HepG2 (cell line): ENCODE results near the gene MYO18A. TPM values are rescaled to one million over a fixed set of nuclear protein-coding genes. Genes with fewer than 3 reads are reported as not detected.

ENCODE experiments used
- AKNA ChIP-seq: sonication (generic); formaldehyde crosslinking; IDR thresholded peaks from 2 replicates; pipeline ENCODE4 v1.4.0; 2020; ENCODE audit warnings: missing genetic modification reagents, borderline replicate concordance
- ATF2 ChIP-seq: sonication (generic); formaldehyde crosslinking; IDR thresholded peaks from 2 replicates; pipeline ENCODE4 v1.4.0; 2020; ENCODE audit warnings: missing genetic modification reagents
- CEBPB ChIP-seq: IDR thresholded peaks from 2 replicates; pipeline ENCODE4 v1.6.1; 2011; ENCODE audit warnings: low read depth, low read length, improper control_type of control experiment, borderline replicate concordance
- FUBP1 ChIP-seq: sonication (generic); formaldehyde crosslinking; IDR thresholded peaks from 2 replicates; pipeline ENCODE4 v1.5.1; 2020; ENCODE audit warnings: missing genetic modification reagents, mild to moderate bottlenecking, borderline replicate concordance
- GTF3A ChIP-seq: sonication (generic); formaldehyde crosslinking; conservative IDR thresholded peaks from 2 replicates; pipeline ENCODE4 v1.4.0; 2020; ENCODE audit warnings: mild to moderate bottlenecking, missing genetic modification reagents
- GZF1 ChIP-seq: sonication (generic); formaldehyde crosslinking; IDR thresholded peaks from 2 replicates; pipeline ENCODE4 v1.5.1; 2020; ENCODE audit warnings: mild to moderate bottlenecking, missing genetic modification reagents
- HNF4G ChIP-seq, 2 experiments: sonication (generic) in 1 of 2; formaldehyde crosslinking in 1 of 2; IDR thresholded peaks; 2 replicates each; pipeline versions ENCODE4 v1.4.0 to v1.6.1; 2011 to 2020; ENCODE audit warnings: borderline replicate concordance in 2 of 2, low read depth in 2 of 2, mild to moderate bottlenecking in 2 of 2, low read length in 1 of 2, missing genetic modification reagents in 1 of 2, moderate library complexity in 1 of 2
- KLF15 ChIP-seq: sonication (generic); formaldehyde crosslinking; IDR thresholded peaks from 2 replicates; pipeline ENCODE4 v1.8.1; 2023; ENCODE audit warnings: borderline replicate concordance, mild to moderate bottlenecking, inconsistent platforms, missing genetic modification reagents, mixed read lengths
- KLF16 ChIP-seq, 2 experiments: sonication (generic) in 1 of 2; formaldehyde crosslinking in 1 of 2; IDR thresholded peaks; 2 replicates each; pipeline versions ENCODE4 v1.6.1 to v1.8.0; 2016 to 2023; ENCODE audit warnings: missing genetic modification reagents in 2 of 2, missing compliant biosample characterization in 1 of 2
- KMT2B ChIP-seq: IDR thresholded peaks from 2 replicates; pipeline ENCODE4 v1.6.1; 2016; ENCODE audit warnings: missing genetic modification reagents, missing compliant biosample characterization
- NR2F1 ChIP-seq, 2 experiments: fragments of 450-650 bp in 1 of 2; formaldehyde crosslinking in 1 of 2; IDR thresholded peaks; 2 replicates each; pipeline versions ENCODE4 v1.5.0 to v1.6.1; 2016 to 2020; ENCODE audit warnings: mild to moderate bottlenecking in 1 of 2, missing compliant biosample characterization in 1 of 2, missing genetic modification reagents in 1 of 2, moderate library complexity in 1 of 2
- PCBP1 ChIP-seq: fragments of 200-400 bp; formaldehyde crosslinking; IDR thresholded peaks from 2 replicates; pipeline ENCODE4 v1.6.1; 2017; ENCODE audit warnings: mild to moderate bottlenecking, low read depth, low read length, borderline replicate concordance
- REPIN1 ChIP-seq: sonication (generic); formaldehyde crosslinking; IDR thresholded peaks from 2 replicates; pipeline ENCODE4 v1.8.0; 2022; ENCODE audit warnings: missing genetic modification reagents, low read depth, mild to moderate bottlenecking, borderline replicate concordance
- RXRA ChIP-seq: sonication (generic); formaldehyde crosslinking; IDR thresholded peaks from 2 replicates; pipeline ENCODE4 v1.5.1; 2020; ENCODE audit warnings: missing genetic modification reagents
- SP4 ChIP-seq: sonication (generic); formaldehyde crosslinking; IDR thresholded peaks from 2 replicates; pipeline ENCODE4 v1.8.1; 2023; ENCODE audit warnings: mild to moderate bottlenecking, missing genetic modification reagents
- ZNF121 ChIP-seq: sonication (generic); formaldehyde crosslinking; IDR thresholded peaks from 2 replicates; pipeline ENCODE4 v1.5.0; 2020; ENCODE audit warnings: mild to moderate bottlenecking, missing genetic modification reagents
- ZNF124 ChIP-seq: sonication (generic); formaldehyde crosslinking; IDR thresholded peaks from 2 replicates; pipeline ENCODE4 v1.4.0; 2020; ENCODE audit warnings: missing genetic modification reagents
- ZNF234 ChIP-seq: sonication (generic); formaldehyde crosslinking; conservative IDR thresholded peaks from 2 replicates; pipeline ENCODE4 v1.5.1; 2020; ENCODE audit warnings: mild to moderate bottlenecking, missing genetic modification reagents
- ZNF570 ChIP-seq: sonication (generic); formaldehyde crosslinking; IDR thresholded peaks from 2 replicates; pipeline ENCODE4 v1.4.0; 2020; ENCODE audit warnings: mild to moderate bottlenecking, missing genetic modification reagents, borderline replicate concordance
- ZNF614 ChIP-seq: IDR thresholded peaks from 2 replicates; pipeline ENCODE4 v1.6.1; 2018; ENCODE audit warnings: missing biosample characterization, missing genetic modification reagents, inconsistent platforms, borderline replicate concordance
- polyA plus RNA-seq, 8 experiments: library from polyadenylated mRNA; depleted of rRNA in 3 of 8; stranded (reverse) in 7 of 8; unstranded in 1 of 8; fragments of >200 nt; fragmentation: Illumina TruSeq in 4 of 8; extraction: Trizol in 4 of 8; gene quantifications; 2 replicates each; pipeline versions ENCODE4 v1.2.1 to v1.2.3, GENCODE V29; 2011 to 2016; ENCODE audit warnings: low read depth in 4 of 8, missing spikeins in 1 of 8, mixed read lengths in 1 of 8; ENCODE audit not compliant: insufficient read depth in 1 of 8
- total RNA-seq, 5 experiments: library from RNA; depleted of rRNA; stranded (reverse); fragments of >200 nt; fragmentation: Illumina TruSeq; extraction: Trizol; gene quantifications; 2 replicates each; pipeline ENCODE4 v1.2.3, GENCODE V29; 2016; ENCODE audit warnings: low read depth in 1 of 5

MYO18A gene
- total and polyA plus RNA-seq, 2 of the 13 experiments (the other 11 are each of a cell fraction or from before 2014, with no cell fraction given): 16.8 to 24.8 TPM

- TF ChIP-seq FUBP1 (CRISPR knock-in tag) (no peak), ZNF124 (CRISPR knock-in tag) (0 out of 2 replicates have a peak, but pooled peaks have one; percentile 51), ZNF234 (CRISPR knock-in tag) (no peak), REPIN1 (CRISPR knock-in tag) (peak; percentile 40; the same call in 1 of the 2 replicates), AKNA (CRISPR knock-in tag) (no peak), GZF1 (CRISPR knock-in tag) (0 out of 2 replicates have a peak, but pooled peaks have one; percentile 30), GTF3A (no peak), RXRA (CRISPR knock-in tag) (peak; percentile 62; the same call in 1 of the 2 replicates), ZNF614 (CRISPR knock-in tag) (peak; percentile 66; the same call in 1 of the 2 replicates), KMT2B (CRISPR knock-in tag) (no peak), KLF15 (CRISPR knock-in tag) (no peak), KLF16 (CRISPR knock-in tag; IDR thresholded peaks at IDR 0.05) (peak in 1 of 2 experiments; percentile 56; a peak in 1 of 4 replicates), CEBPB (peak; percentile 92), ZNF570 (no peak), ZNF121 (no peak), PCBP1 (no peak), ATF2 (CRISPR knock-in tag) (peak; percentile 74; the same call in 1 of the 2 replicates), NR2F1 (CRISPR knock-in tag; IDR thresholded peaks at IDR 0.05) (peak; percentile 74 to 83), HNF4G (IDR thresholded peaks at IDR 0.05; ENCODE audit: borderline replicate concordance, low read depth, low read length) (peak; percentile 86), HNF4G (CRISPR knock-in tag; IDR thresholded peaks at IDR 0.05; ENCODE audit: borderline replicate concordance, low read depth) (peak; percentile 61; the same call in 1 of the 2 replicates), SP4 (CRISPR knock-in tag) (peak; percentile 27; the same call in 1 of the 2 replicates)
Observed at GRCh38 chr17:29045734-29046472, 134.3 kb downstream of the MYO18A start (continued).
